NCI-H2227 (cell line): ENCODE results near the gene NHLH2.

Experiments
- DNase-seq: peaks from one replicate; lab custom pipeline; 2025; ENCODE audit not compliant: unreplicated experiment; lab: John Stamatoyannopoulos, UW

The NHLH2 gene

DNA sequence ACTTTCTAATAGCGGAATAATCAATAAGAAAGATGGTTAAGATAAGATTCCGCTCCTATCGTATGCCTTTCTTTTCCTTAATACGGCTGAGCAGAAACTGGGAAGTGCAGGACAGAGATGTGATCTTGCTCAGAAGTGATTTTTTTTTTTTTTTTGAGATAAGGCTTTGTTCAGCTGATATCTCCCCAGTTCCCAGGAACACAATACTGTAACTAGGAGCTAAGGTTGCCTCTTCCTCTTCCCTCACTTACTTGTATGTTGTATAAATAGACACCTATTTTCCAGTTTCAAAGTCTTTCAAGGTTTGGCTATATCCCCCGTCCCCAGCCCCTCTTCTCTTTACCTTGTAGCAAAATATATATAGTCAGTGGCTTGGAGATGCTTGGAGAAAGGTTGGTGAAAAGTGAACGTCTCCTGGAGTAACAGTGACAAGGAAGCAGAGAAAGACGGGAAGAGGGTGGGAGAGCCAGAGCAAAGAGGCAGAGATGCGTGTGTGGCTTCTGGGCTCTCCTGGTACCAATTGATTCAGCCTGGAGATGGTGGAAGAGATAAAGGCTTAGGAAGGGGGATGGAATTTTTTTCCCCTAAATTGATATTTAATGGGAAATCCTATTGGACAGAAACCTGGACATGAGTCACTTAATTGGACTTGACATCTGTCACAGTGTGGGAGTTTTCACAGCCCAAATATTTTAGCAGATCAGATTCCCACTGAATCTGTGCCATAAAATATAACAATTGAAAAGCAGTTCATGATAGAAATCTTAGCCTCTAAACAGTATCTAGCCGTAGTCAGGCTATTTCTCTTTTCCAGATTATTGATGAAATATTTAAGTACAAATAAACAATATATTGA, at the start of gene NHLH2:
Gene NHLH2 (minus strand): TSS at position 522 of the 856 bp plus-strand sequence. CDS start 2,754 bp downstream, outside the sequence.
- DNase-seq = peak; percentile 73

DNA sequence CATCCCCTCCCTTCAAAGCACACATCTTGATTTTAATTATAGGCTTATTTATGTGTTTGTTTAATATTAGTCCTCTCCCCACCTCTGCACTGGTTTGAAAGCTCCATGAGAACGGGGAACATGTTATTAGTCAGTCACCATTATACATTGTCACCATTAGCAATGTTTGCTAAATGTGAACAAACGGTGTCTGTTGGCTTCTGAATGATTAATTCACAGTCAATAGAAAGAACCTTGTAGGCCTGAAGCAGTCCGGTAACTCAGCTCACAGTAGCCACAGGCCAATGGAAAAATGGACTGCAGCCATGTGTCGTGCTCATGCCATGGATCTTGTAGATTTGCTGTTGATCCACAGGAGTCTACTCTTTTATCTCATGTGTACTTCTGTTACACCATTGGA, 49.7 kb upstream of the NHLH2 start:
- no peak for DNase-seq

DNA sequence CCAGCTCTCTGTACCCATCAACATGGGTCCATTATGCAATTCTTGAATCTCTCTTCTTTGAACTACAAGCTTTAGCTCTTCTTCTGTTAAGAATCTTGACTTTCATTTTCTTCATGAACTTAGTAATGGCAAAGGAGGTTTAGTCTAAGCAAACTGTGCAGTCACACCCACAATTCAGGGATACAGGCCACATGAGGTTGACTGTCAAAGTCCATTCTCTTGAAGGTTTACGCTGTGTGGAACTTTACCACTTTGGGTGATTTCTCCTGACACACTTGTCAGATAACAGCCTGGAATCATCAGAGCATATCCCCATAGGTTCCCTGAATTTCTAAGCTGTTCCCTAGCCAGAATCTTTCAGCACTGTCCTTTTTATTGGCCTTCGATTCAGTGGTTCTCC, 48.0 kb upstream of the NHLH2 start:
- DNase-seq = no peak

DNA sequence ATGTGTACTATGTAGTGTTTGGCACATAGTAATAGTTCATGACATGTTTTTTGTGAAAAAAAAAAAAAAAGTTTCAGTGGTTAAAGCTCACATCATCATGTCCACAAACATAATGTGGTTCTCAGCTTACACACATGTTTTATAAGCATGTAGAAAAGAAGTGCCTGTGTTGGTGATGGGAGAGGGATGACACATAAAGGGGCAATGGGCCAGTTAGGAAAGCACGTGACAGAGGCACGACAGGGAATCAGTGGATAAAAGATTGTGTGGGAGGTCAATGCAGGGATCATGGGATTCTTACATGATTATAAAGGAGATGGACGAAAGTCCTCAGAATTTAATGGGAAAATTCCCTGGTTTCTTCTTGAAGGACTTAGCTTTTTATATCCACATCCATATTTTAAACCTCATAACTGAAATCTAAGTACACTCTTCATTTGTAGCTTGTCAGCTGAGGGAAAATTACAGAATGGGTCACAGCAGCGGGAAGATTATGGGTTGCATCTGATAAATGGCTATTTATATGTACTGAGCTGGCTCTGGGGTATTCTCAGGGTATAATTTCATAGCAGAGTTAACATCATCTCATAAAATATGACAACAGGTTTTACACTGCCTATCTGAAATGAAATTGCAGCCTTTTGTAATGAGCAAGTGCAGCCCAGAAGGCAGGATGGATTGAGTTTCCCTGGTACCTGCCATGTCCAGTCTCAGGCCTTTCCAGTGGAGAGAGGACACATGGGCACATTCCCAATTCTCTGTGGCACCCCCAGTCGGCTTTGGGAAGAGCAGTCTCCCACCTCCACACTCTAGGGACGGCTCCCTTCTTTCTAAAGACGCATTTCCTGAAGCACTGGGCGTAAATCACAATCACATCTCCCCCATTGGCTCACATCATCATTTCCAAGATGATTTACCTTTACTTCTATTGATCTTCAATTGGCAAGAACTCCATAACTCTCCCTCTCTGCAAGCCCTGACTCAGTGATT, 42.3 kb upstream of the NHLH2 start:
- peak; percentile 95 for DNase-seq

DNA sequence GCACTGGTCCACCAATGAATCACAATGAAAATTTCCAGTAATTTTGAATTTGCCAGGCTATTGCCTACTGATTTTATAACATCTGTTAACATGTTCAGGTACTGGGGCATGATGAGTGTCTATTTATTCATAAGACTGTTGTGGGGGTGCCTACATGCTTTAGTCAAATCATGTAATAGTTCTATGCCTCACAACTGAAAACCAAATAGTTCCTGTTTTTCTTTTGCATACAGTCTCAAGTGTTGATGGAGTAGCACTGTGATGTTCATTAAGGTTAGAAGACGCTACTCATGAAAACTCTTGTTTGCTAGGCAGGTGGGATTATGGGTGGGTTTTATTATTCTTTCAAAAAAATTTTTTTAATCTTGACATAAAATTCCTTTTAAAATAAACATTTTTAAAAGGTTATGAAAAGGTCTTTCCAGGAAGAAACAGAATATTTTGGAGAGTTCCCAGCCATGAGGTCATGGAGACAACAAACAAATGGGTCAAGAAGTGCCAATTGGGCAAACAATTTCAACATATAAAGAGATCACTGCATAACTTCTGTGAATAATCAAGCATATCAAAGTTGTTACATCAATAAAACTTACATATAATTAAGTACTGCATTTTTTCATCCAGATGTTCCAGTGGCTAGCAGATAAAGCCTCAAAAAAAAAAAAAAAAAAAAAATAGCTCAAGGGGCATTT, 40.2 kb upstream of the NHLH2 start:
- no peak for DNase-seq

DNA sequence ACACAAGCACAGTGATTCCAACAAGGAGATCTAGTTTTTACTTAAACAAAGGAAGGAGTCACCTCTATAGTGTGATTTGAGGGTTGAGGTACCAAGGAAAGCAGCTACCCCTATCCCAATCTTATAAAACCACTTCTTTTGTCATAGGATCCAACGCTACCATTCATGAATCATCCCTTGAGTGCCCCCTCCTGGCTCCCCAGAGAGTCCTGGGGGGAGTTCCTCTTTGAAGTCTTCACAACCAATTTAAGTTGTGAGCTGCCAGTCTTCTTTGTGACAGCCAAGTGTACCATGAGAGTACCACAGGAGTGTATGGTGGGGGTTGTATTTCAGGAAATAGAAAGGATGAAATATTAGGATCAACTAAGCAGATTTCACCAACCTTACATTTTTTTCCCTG, 39.1 kb upstream of the NHLH2 start:
- DNase-seq = no peak

DNA sequence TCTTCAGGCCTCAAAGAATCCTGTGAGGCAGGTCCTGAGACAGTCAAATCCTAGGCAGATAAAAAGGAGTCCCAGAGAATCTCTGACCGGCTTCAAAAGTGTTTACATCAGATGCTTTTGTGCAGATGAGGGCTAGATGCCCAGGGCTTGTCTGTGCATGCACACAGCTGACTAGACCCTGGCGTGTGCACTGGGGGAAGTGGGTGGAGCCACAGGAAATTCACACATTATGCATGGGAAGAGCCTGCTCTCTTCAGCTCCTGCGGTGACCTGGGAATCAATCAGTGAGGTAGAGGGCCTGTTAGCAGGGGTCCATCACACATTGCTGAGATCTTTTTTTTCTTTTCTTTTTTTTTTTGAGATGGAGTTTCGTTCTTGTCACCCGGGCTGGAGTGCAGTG, 36.6 kb upstream of the NHLH2 start:
- DNase-seq = peak; percentile 77

DNA sequence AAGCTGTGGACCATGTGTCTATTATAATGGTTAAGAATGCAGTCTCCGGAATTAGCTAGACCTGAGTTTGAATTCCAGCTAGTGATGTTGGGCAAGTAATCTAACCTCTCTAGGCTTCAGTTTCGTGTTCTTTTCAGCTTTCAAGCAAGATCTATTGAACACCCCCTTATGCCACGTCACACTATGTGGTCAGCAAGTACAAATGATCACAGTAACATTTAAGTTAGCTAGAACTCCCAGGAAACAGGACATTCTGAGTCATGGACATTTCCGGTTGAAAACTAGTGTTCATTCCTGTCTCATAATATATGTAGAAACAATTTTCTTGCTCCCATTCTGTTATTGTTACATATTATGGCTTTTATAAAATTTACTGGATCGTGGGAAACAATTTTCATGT, 34.0 kb upstream of the NHLH2 start:
- DNase-seq = no peak

DNA sequence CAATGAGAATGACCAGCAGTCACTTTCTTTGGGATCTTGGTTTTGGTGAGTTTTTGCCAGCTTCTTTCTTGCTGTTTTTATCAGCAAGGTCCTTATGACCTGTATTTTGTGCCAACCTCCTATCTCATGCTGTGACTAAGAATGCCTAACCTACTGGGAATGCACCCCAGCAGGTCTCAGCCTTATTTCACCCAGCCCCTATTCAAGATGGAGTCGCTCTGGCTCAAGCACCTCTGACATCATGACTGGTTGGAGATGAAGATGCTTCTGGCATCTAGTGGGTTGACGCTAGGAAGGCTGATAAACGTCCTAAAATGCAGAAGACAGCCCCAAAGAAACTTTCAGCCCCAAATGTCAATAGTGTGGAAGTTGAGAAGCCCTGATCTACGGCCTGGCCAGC, 33.6 kb upstream of the NHLH2 start:
- no peak for DNase-seq

DNA sequence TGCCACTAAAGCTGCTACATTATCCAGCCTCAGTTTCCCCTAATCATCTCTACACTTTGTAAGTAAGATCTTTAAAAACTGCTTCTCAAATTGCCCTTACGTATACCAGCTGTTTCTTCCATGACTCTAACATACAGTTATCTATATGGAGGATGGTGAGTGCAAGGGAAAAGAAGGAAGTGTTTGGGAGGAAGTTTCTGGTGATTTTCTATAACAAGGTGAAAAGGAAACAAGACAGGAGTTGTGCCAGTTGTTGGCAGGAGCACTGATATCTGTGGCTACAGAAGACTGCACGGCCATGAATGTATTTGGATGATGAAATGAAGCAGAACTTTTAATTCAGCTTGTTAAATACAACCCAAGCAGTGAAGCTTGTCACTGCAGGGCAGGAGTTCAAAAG, 32.3 kb upstream of the NHLH2 start:
- no peak for DNase-seq

DNA sequence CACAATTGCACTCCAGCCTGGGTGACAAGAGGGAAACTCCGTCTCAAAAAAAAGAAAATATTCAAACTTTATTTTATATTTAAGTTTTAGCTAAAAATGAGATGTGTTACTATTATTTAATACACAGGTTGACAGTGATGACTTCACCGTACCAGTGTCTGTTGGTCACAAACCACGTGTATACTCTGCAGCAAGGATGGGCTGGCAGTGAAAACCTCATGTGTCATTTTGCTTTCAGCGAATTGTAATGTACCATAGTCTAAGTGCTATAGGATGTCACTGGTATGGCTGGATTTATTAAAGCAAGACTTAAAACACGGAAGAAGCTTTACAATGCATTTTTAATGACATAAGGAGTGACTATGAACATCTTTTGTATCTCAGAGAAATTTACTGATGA, 28.1 kb upstream of the NHLH2 start:
- DNase-seq = no peak

DNA sequence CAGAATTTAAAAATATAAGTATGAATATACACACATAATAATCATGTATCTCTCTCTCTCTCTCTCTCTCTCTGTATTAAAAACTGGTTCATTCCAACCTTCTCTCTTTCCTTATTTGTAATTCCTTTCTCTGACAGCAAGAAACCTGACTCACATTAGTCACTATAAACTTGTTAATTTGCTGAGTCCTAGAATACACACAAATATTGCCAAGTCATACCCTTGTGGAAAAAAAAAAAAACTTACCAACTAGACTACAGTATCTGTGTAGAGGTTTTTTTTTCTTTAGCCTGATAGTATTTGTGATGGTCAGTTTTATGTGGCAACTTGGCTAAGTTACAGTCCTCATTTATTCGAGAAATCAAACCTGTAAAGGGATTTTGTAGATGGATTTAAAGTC, 26.3 kb upstream of the NHLH2 start:
- DNase-seq = no peak

DNA sequence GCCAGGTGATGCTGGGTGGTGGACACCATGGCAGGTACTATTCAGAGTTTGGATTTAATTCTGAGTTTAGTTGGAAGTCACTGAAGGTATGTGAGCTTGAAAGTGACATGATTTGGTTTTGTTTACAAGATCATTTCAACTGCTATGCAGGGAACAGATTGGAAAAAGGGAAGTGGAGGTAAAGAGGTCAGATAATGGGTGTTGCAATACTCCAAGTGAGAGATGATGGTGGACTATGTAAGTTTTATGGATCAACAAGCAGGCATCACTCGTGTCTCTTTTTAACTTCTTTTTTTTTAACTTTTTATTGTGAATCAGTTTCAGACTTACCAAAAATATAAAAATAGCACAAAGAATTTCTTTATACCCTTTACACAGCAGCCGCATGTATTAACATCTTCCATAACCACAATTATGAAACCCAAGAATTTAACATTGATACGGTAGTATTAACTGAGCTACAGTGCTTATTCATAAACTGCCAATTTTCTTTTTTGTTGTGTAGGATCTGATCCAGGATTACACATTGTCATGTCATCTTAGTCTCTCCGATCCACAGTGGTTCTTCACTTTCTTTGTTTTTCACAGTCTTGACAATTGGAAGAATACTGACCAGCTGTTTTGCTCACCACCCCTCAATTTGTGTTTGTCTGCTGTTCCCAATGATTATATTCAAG, 24.9 kb upstream of the NHLH2 start:
- DNase-seq = no peak

DNA sequence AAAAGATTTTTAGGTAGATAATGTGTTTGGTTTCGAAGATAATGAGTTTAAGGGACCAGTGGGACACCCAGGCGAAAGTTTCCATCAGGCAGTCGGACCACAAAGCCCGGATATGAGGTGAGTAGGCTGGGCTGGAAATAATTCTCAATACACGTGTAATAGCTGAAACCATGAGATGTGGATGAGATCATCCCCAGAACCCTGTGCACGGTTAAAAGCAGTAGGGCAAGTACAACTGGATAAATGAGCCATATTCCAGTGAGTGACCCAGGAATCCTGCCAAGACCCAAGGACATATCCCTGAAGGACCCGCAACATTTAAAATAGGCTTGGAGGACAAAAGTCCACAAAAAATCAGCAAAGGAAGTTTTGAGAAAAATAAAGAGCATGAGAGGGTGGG, 21.5 kb upstream of the NHLH2 start:
- DNase-seq = no peak

DNA sequence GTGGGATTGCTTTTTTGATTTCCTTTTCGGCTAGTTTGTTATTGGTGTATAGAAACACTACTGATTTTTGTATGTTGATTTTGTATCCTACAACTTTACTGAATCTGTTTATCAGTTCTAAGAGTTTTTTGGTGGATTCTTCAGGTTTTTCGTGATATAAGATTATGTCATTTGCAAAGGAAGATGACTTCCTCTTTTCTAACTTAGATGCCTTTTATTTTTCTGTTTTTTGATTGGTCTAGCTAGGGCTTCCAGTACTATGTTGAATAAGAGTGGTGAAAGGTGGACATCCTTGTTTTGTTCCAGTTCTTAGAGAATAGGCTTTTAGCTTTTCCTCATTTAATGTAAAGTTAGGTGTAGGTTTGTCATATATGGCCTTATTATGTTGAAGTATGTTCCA, 13.1 kb upstream of the NHLH2 start:
- no peak for DNase-seq

DNA sequence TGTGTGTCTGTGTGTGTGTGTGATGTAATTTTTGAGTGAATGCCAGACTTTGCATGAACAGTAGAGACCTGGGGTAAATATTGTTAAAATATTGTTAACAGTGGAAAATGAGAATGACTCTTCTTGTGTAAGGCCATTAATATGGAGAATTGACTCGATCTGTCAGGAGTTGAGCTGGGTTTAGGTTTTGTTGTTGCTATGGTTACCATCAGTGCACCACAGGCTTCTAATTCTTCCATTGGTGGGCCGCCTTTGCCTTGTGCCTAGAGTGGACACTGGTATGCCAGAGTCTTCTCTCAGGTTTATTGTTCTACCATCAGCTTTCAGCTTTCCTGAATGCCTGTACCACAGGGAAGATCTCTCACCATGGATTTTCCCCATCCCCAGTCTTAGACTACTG, 10.0 kb upstream of the NHLH2 start:
- DNase-seq = no peak

DNA sequence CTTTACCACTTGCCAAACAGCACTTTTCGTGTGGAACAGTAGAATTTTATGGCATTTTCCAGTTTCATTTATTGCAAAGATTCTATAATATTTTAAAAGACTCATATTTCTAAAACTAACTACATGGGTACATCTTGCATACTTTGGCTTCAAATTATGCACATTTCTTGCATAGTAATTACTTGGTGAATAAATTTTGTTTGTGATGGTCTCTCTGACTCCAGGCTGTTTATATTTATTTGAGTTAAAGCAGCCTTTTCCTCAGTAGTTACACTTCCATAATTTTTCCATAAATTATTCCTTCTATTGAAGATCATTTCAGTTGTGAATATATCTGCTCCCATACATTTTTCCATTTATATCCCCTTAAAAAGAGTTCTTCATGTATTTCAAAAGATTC, 6.9 kb upstream of the NHLH2 start:
- DNase-seq = no peak

DNA sequence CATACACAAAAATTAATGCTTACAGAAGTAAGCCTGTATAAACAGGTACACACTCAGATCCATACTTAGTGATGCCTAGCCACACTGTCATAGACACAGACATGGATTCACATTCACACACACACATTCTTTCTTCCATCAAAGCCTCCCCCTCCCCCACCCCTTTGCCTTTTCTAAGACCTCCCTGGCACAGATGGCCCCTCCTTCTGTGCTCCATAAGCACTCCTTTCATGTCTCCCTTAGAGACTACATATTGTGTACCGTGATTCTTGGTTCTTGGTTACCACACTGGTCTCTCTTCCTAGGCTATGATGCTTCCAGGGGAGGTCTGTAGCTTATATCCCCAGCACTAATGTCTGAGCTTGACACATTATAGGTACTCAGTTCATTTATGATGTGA, 2.0 kb upstream of the NHLH2 start:
- DNase-seq = peak; percentile 56

DNA sequence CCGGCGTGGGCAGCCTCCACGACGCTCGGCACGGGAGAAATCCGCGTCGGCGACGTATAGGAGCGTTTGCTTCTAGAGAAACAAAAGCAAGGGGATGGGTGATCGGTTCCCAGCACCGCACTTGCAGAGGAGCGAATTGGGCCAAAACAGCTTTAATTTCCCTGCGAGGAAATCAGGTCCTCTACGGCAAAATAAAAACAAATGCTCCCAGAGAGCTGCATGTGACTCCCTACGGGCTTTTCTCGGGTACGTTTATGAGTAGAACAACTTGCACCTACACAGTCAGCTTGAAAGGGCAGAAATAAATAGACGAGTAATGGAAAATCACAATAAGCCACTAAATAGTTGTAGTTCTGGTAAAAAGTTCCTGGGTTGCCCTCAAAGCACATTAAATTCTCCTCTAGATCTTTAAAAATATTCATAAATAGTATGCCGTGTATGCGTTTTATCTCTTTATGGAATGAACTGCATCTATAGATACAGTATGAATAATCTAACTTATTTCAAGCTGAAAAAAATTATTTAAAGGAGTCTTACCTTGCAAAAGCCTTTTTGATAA, 1.2 kb downstream of the NHLH2 start:
- DNase-seq = peak; percentile 55

DNA sequence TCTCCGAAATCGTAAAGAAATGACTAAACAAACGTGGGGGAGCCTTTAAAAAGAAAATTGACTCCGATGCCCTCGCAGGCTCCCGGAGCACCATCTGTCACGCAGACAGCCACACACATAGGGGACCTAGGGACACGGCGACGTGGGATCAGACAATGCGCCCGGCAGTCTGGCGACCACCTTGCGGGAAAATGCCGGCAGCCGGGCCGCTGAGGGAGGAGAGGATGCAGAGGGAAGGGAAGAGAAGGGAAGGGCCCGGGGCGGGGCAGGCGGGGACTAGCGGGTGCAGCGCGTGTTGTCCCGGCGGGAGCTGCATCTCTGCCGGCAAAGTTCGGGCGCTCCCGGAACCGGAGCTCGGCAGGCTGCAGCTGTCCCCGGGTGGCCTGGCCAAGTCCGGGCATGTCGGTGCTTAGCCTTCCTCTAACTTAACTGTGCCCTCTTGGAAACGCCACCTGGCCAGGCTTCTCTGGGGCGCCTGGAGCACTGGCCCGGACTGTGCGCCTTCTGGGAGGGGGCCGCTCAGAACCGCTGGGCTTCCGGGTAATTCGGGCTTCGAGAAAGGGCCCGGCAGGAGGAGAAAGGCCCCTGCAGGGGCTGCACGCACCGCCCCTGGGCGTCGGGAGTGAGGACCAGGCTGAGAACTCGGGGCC, 1.8 kb downstream of the NHLH2 start:
- DNase-seq = peak; percentile 59
